GM15510 (cell line): ENCODE data around the gene NAT14.

Experiments
- POLR2A ChIP-seq: IDR thresholded peaks from 3 replicates; pipeline ENCODE4 v1.6.1; 2011; ENCODE audit warnings: borderline replicate concordance; ENCODE audit not compliant: insufficient read length; ENCODE audit errors: extremely low read depth

Gene NAT14, protein sequence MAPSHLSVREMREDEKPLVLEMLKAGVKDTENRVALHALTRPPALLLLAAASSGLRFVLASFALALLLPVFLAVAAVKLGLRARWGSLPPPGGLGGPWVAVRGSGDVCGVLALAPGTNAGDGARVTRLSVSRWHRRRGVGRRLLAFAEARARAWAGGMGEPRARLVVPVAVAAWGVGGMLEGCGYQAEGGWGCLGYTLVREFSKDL

DNA sequence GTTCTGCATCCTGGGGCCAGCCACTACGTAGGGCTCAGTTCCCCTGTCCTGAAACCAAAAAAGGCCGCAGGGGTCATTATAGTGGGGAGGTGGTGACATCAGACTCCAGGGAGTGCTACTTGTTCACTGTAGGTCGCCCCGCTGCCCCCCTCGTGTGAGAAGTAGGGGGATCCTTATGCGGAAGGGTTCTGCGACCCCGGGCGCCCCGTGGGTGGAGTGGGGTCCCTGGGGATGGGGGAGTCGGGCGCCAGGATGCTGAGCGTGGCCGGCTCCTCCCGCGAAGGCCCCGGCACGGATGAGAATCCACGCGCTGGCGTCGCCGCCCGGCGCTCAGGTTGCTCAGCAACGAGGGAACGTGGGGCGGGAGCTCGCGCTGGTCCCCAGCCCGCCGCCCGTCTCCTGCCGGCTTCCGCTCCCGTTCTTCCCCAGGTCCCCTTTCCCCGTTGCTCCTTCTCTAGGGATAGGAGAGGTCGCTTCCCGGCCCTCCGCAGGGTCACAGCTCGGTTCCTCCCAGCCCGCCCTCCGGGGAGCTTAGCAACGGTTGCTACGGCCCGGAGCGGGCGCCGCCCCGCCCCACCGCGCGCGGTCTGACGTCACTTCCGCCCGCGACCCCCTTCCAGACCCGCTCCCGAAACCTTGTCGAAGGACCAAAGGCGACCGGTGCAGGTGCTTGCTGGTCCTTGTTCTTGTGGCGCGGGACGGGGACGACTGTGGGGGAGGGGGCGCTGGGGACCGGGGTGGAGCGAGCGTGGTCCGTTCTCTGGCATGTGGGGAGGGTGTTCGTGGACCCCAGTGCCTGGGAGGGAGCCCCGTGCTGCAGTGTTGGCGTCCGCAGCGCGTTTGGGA, at the start of gene NAT14:
Gene NAT14, plus strand, starts transcription at position 596 of the 846 bp plus-strand sequence. CDS start 521 bp downstream, outside the sequence.
- TF ChIP-seq POLR2A, result peak; percentile 43

DNA sequence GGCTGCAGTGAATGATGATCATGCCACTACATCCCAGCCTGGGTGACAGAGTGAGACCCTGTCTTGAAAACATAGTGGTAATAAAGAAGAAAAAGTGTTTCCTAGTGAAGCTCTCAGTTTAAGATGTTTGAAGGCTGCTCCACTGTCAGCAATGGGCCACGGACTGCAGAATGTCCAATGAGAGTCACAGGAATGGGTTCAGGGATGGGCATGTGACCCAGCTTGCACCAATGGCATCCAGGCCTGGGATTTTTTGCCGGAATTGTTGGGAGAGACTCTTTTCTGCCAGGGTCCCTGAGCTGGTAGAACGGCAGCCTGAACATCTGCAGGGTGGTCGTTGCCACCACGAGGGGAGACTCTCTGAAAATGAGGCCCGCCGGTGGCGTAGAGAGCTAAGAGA, 48.1 kb upstream of the NAT14 start:
- TF ChIP-seq POLR2A, result no peak

DNA sequence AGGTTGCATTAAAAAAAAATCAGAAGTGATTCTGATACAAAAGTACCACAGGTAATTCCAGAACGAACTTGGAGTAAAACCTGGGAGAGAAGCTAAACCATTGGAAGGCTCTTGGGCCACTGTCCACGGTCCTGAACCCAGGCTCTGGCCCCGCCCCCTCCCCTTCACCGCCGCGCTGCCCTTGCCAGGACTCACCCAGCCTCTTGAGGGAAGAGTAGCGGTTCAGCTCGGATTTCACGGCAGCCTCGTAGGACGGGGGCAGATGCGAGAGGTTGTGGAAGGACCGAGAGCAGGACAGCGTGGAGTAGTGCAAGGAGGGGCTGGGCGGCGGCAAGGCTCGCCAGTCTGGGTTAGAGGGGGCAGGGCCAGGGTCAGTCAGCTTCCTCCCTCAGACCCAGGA, 47.6 kb upstream of the NAT14 start:
- TF ChIP-seq POLR2A, result no peak

DNA sequence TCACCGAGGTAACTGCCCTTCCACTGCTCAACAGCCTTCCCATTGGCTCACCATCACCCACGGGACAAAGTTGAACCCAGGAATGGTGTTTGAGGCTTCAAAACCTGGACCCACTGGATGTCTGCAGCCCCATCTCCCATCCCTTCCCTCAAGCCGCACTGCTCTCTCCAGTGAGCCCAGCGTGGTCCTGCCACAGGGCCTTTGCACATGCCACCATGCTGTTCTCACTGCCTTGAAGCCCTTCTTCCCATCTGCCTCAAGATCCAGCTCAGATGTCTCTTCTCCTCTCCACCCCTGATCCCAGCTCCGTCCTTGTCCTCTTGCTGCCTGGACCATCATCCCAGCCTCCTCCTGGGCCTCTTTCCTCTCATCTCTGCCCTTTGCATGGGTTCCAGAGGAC, 45.9 kb upstream of the NAT14 start:
- no peak for TF ChIP-seq POLR2A

DNA sequence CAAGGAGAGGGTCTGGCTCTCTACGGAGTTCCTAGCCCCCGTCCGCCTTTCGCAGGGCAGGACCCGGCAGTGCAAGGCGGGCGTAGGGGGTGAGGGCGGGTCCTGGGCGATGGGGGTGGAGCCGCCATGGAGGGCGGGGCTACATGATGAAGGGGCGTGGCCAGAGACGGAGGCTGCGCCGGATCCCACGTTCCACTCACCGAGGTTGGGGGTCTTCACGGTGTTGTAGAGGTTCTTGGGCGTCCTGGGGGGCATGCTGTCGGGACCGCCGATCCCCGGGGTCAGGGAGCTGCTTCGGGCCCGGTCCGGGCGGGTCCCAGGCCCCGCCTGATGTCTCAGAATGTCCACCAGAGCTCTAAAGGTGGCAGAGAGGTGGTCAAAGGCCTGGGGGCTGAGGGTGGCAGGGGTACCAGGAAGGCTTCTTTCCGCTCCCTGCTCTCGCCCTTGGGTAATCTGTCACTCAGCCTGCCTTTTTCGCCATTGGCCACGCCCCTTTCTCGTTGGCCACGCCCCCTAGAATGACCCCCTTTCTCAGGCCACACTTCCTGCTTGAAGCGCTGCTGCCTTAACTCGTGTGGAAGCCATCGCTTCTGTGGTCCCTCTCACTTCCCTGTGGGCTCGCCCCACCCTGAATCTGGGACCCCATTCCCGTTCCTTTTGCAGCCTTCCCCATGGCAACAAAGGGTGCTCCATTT, 44.4 kb upstream of the NAT14 start:
- no peak for TF ChIP-seq POLR2A

DNA sequence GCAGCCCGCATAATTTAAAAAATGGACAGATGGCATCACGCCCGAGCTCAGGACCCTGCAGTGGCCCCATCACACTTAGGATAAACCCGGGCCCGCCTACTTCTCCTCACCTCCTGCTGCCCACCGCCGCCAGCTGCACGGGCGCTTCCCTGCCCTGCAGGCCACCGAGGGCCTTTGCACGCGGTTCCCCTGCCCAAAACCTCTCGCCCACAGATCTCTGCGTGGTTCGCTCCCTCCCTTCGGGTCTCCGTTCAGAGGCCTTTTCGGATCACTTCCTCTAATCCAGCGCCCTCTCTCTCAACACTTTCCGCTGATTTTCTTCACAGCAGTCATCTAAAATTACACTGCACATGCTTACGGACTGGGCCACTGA, 43.7 kb upstream of the NAT14 start:
- no peak for TF ChIP-seq POLR2A

DNA sequence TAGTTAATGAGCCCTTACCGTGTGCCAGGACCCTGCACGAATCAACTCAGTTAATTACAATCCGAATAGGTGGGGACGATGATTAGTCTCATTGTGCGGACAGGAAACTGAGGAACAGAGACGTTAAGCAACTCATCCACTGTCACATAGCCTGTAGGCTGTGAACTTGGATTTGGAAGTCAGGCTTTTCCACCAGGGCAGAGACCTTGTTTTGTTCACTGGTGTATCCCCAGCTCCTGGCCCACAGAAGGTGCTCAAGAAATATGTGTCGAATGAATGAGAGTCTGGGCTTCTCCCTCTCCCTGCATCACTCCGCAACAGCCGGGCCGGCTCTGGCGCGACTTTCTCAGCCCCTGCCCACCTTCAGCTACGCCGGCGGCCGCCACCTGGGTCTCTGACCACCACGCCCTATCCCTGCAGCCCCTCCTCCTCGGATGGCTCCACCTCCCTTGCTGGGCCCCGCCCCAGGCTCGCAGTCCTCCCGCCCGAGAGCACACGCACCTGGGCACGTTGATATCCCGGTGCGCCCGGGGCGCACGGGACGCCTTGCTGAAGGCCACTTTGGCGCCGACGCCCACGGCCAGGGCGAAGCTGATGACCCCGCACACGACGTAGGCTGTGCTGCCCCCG, 43.2 kb upstream of the NAT14 start:
- TF ChIP-seq POLR2A, result no peak

DNA sequence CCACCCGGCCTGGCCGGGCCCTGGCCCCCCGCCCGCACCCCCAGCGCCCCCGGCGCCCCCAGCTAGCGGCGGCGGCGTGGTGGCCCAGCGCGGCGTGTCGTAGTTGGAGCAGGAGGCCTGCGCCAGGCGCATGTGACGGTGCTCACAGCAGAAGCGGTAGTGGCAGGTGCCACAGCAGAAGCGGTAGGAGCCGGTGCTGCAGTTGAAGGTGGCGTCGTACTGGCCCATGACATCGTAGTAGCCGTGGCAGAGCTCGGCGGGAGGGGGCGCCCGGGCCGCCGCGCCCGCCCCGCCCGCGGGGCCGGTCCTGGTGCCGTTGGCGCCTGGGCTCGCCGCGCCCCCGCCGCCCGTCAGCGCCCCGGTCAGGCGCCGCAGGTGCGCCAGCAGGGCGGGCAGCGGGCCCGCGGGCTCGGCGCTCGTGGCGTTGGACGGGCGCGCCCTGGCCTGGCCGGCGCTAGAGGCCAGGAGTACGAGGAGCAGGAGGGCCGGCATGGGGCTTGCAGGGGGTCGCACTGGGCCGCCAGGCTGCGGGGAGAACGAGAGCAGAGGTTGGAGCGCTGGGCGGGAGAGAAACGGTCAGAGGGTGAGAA, 42.5 kb upstream of the NAT14 start:
- no peak for TF ChIP-seq POLR2A

DNA sequence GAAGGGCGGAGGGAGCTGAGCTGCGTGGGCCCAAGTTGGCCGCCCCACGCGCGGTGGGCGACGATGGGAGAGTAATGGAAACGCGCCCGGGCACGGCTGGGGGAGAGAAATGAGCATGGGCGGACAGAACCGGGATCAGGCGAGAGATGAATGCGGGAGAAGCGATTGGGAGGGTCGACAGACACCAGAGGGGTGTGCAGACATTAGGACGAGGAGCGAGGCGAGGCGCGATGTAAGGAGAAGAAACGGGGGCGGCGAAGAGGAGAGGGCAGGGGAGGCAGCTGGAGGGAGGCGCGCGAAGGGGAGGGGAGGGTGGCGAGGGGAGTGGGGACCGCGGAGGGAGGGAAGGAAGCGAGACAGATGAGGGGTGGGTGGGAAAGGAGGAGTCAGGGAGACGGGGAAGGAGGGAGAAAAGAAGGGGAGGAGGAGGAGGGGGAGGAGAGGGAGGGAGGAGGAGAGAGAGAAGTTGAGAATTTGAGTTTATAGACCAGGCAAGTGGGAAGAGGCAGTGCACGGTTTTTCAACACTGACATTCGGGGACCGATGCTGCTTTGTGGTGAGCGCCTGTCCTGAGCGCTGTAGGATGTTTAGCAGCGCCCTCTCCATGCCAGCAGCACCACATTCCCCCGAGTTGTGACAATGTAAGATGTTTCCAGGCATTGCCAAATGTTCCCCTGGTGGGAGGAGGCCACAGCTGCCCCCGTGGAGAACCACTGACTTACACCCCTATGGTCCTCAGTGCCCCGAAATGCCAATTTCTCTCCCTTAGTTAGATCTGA, 41.8 kb upstream of the NAT14 start, which contains the start of gene SHISA7:
Gene SHISA7, minus strand, starts transcription at position 256 of the 779 bp plus-strand sequence. CDS start 437 bp downstream, outside the sequence.
- no peak for TF ChIP-seq POLR2A

DNA sequence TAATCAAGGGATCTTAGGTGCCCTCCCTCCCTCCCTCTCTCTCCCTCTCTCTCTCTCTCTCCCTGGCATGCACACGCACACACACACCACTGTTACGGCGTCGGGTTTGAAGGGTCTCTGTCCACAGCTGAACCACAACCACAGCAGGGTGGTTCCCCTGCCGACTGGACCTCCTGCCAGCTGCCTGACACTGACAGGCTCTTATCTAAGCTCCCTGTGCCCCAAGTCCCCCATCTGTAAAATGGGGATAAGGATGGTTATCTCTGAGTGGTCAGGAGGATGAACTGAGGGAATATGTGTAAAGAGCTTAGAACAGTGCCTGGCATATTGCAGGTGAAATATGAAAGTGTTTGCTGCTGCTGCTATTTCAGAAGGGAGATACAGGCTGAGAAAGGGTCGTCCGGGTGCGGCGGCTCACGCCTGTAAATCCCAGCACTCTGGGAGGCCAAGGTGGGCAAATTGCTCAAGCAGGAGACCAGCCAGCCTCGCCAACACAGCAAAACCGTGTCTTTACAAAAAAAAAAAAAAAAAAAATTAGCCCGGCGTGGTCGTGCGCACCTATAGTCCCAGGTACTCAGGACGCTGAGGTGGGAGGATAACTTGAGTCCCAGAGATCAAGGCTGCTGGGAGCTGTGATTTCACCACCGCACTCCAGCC, 41.0 kb upstream of the NAT14 start:
- TF ChIP-seq POLR2A, result no peak

DNA sequence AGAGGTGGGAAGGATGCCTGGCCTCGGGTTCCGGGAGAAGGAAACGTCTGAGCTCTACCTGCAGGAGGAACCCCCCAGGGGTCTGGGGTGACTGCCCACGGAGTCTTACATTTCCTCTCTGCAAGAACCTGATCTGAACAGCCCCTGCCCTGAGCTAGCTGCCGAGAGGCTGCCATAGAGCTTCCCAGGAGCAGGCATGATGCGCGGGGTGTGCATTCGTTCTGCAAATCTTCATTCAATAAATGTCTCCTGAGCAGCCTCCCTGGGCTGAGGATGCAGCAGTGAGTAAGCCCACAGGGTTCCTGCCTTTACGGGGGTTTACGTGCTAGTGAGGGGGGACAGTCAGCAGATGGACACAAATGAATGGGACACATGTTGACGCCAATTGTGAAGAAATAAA, 40.3 kb upstream of the NAT14 start:
- no peak for TF ChIP-seq POLR2A

DNA sequence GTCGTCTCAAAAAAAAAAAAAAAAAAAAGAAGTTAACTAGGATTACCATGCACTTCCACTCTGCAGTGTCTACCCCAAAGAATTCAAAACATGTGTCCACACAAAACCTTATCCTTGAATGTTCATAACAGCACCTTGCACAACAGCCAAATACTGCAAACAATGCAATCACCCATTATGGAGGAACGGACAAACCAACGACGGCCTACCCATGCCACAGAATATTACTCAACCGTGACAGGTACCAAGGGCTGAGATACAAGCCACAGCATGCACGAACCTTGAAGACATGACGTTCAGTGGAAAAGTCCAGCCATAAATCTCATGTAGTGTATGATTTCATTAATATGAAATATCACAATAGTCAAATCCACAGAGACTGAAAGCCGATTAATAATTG, 38.9 kb upstream of the NAT14 start:
- no peak for TF ChIP-seq POLR2A

DNA sequence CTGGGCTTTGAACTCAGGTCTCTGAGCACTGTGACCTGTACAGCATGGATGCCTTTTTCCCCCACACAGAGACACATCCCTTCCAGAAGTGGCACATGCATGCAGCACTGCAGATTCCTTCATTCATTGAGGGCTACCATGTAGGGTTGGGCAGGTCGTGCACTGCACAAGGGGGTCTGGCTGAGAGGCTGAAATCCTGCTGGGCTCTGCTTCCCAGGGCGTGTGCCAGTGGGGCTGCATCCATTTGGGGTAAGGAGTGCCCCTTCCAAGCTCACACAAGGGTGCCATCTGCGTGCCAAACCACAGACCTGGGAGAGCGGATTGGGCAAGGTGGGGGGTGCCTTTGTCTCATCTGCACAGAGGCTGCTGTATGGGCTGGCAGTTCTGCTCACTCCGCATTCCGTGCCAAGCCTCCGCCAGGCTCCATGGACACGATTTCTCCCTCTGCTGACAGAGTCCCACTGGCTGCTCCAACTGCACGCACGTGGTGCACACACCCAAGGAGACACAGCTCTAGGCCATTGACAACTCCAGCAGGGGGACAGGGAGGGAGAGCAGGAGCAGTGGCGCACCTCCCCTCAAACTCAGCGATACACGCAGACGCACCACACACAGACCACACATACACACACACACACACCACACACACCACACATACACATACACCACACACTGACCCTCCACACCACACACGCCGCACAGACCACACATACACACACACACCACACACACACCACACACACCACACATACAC, 37.4 kb upstream of the NAT14 start:
- no peak for TF ChIP-seq POLR2A

DNA sequence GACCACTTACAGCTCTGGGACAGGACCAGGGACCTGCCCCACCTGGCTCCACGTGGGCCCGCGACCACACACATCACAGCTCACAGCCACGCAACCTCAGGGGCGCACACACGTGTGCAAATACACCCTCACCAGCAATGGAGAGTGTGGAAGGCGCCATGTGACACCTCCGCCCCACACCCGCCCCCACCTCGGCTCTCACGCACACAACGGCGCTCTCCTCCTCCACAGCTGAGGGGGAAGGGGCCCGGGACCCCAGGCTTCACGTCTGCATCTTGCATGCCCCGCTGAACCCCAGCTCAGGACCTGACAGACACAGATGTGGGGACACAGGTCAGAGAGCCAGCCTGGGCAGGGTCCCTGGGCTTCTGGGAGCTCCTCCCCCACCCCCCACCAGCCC, 35.5 kb upstream of the NAT14 start:
- no peak for TF ChIP-seq POLR2A
